Esophagus (tissue), 2 donors: ENCODE measurements around the gene PTPN20. TPM values are rescaled to one million over a fixed set of nuclear protein-coding genes. Genes with fewer than 3 reads are reported as not detected.

Source experiments
- H3K27ac ChIP-seq, 2 donors: one replicate each; pipeline ENCODE4 v1.5.1; 2013; ENCODE audit warnings: low read depth in 2 of 2, mild to moderate bottlenecking in 2 of 2, inconsistent platforms in 1 of 2, low read length in 1 of 2, moderate library complexity in 1 of 2
- H3K27me3 ChIP-seq, 2 donors: one replicate each; pipeline ENCODE4 v1.6.1; 2013; ENCODE audit warnings: low read length in 2 of 2, control low read depth in 1 of 2, mild to moderate bottlenecking in 1 of 2; ENCODE audit not compliant: insufficient read depth in 2 of 2, control insufficient read depth in 1 of 2
- H3K36me3 ChIP-seq, 2 donors: one replicate each; pipeline ENCODE4 v1.6.1; 2013; ENCODE audit warnings: low read length in 1 of 2; ENCODE audit not compliant: control insufficient read depth in 2 of 2, insufficient read depth in 2 of 2
- H3K4me1 ChIP-seq, 2 donors: one replicate each; pipeline ENCODE4 v1.6.1; 2013; ENCODE audit warnings: low read length in 1 of 2; ENCODE audit not compliant: control insufficient read depth in 2 of 2, insufficient read depth in 2 of 2
- H3K4me3 ChIP-seq, 2 donors: one replicate each; pipeline ENCODE4 v1.5.1; 2013; ENCODE audit warnings: low read length in 2 of 2, mild to moderate bottlenecking in 2 of 2, low read depth in 1 of 2, moderate library complexity in 1 of 2
- H3K9me3 ChIP-seq, 2 donors: one replicate each; pipeline ENCODE4 v1.6.1; 2013; ENCODE audit warnings: mild to moderate bottlenecking in 2 of 2, low read depth in 1 of 2, low read length in 1 of 2, moderate library complexity in 1 of 2; ENCODE audit not compliant: control insufficient read depth in 2 of 2, insufficient read depth in 1 of 2
- WGBS, 2 donors: extraction: QIAGEN DNeasy Blood & Tissue Kit; methylation state at CpG; one replicate each; pipeline ENCODE4 v1.1.7; 2013; 5-methylcytosine and 5-hydroxymethylcytosine counted together
- polyA plus RNA-seq, 2 donors: library from polyadenylated mRNA; stranded (reverse); fragments of 200-250 nt; gene quantifications; one replicate each; pipeline ENCODE4 v1.2.3, GENCODE V29; 2013
- donor health status: healthy with polysubstance abuse.
- donor health status: Bipolar disorder and iron deficiency.

Gene PTPN20
- polyA plus RNA-seq, 2 donors = 2.2 to 2.3 TPM

GRCh38 chr10:47051741-47052238 lies 140.6 kb downstream of the PTPN20 start:
- Histone ChIP-seq H3K27ac (no peak overlapping the region), H3K4me3 (no peak overlapping the region), H3K9me3 (no peaks in the 10 kb centered on the region), H3K36me3 (no peaks in the 10 kb centered on the region), H3K27me3 (no peaks in the 10 kb centered on the region), H3K4me1 (no peaks in the 10 kb centered on the region)
- WGBS, 2 donors = 90 to 93% methylated on average over 5 of the region's 5 CpGs
